ENCODE data around the gene GOT1. TPM values are rescaled to one million over a fixed set of nuclear protein-coding genes. Genes with fewer than 3 reads are reported as not detected.

The GOT1 gene
- total RNA-seq, 1 donor from 2014 or later: 30.1 TPM

- Mint-ChIP-seq H3K36me3 (ENCODE audit: low read depth) (no peaks in the 10 kb centered on the region), H3K27ac (no peak overlapping the region), H3K27me3 (ENCODE audit: low read depth) (peaks cover 4% of the 10 kb centered on the region), H3K9me3 (no peaks in the 10 kb centered on the region), H3K4me3 (ENCODE audit: low read depth) (no peak overlapping the region), H3K4me1 (ENCODE audit: low read depth) (no peaks in the 10 kb centered on the region)
- no peak for DNase-seq (ENCODE audit: low spot score)
- intact Hi-C loops (cut with micrococcal nuclease): no loop called here
These were observed 43.4 kb downstream of the GOT1 start for GRCh38 chr10:99387071-99387470.

- H3K4me1 Mint-ChIP-seq (ENCODE audit: low read depth): no peaks in the 10 kb centered on the region
- H3K4me3 Mint-ChIP-seq (ENCODE audit: low read depth): no peak overlapping the region
These were observed 48.2 kb downstream of the GOT1 start for GRCh38 chr10:99382176-99382575.

GRCh38 chr10:99375426-99375825, 55.0 kb downstream of the GOT1 start:
- Mint-ChIP-seq H3K27me3 (ENCODE audit: low read depth) (peaks cover 26% of the 10 kb centered on the region), H3K27ac (no peak overlapping the region)

More at GRCh38 chr10:99382176-99382575, 48.2 kb downstream of the GOT1 start:
- Mint-ChIP-seq H3K9me3 (no peaks in the 10 kb centered on the region), H3K27ac (no peak overlapping the region), H3K36me3 (ENCODE audit: low read depth) (no peaks in the 10 kb centered on the region), H3K27me3 (ENCODE audit: low read depth) (peaks cover 7% of the 10 kb centered on the region)
- no peak for DNase-seq (ENCODE audit: low spot score)
- intact Hi-C loops (cut with micrococcal nuclease): no loop called here

GRCh38 chr10:99374972-99375371, 55.5 kb downstream of the GOT1 start:
- peaks cover 23% of the 10 kb centered on the region for H3K27me3 Mint-ChIP-seq (ENCODE audit: low read depth)
- intact Hi-C loops (cut with micrococcal nuclease): no loop called here

More at GRCh38 chr10:99375426-99375825, 55.0 kb downstream of the GOT1 start:
- no peak overlapping the region for H3K4me3 Mint-ChIP-seq (ENCODE audit: low read depth)
- H3K4me1 Mint-ChIP-seq (ENCODE audit: low read depth): peaks cover 4% of the 10 kb centered on the region
- intact Hi-C loops (cut with micrococcal nuclease): no loop called here
- no peaks in the 10 kb centered on the region for H3K36me3 Mint-ChIP-seq (ENCODE audit: low read depth)
- no peak for DNase-seq (ENCODE audit: low spot score)
- no peaks in the 10 kb centered on the region for H3K9me3 Mint-ChIP-seq

GRCh38 chr10:99374526-99374925, 55.9 kb downstream of the GOT1 start:
- DNase-seq (ENCODE audit: low spot score): no peak
- H3K36me3 Mint-ChIP-seq (ENCODE audit: low read depth): no peaks in the 10 kb centered on the region
- peaks cover 4% of the 10 kb centered on the region for H3K4me1 Mint-ChIP-seq (ENCODE audit: low read depth)
- H3K4me3 Mint-ChIP-seq (ENCODE audit: low read depth): no peak overlapping the region
- peaks cover 26% of the 10 kb centered on the region for H3K27me3 Mint-ChIP-seq (ENCODE audit: low read depth)
- no peaks in the 10 kb centered on the region for H3K9me3 Mint-ChIP-seq
- intact Hi-C loops (cut with micrococcal nuclease): no loop called here
- H3K27ac Mint-ChIP-seq: no peak overlapping the region

More at GRCh38 chr10:99374972-99375371, 55.5 kb downstream of the GOT1 start:
- no peak for DNase-seq (ENCODE audit: low spot score)
- Mint-ChIP-seq H3K4me3 (ENCODE audit: low read depth) (no peak overlapping the region), H3K9me3 (no peaks in the 10 kb centered on the region), H3K27ac (no peak overlapping the region), H3K4me1 (ENCODE audit: low read depth) (peaks cover 4% of the 10 kb centered on the region), H3K36me3 (ENCODE audit: low read depth) (no peaks in the 10 kb centered on the region)

GRCh38 chr10:99372546-99373271, 57.7 kb downstream of the GOT1 start:
- Mint-ChIP-seq H3K36me3 (ENCODE audit: low read depth) (no peaks in the 10 kb centered on the region), H3K9me3 (no peaks in the 10 kb centered on the region), H3K27ac (no peak overlapping the region), H3K4me1 (ENCODE audit: low read depth) (peaks cover 4% of the 10 kb centered on the region), H3K27me3 (ENCODE audit: low read depth) (peaks cover 36% of the 10 kb centered on the region), H3K4me3 (ENCODE audit: low read depth) (no peak overlapping the region)
- no peak for DNase-seq (ENCODE audit: low spot score)
- intact Hi-C loops (cut with micrococcal nuclease): no loop called here

- Mint-ChIP-seq H3K27me3 (ENCODE audit: low read depth) (peaks cover 40% of the 10 kb centered on the region), H3K4me3 (ENCODE audit: low read depth) (no peak overlapping the region), H3K27ac (no peak overlapping the region), H3K36me3 (ENCODE audit: low read depth) (no peaks in the 10 kb centered on the region), H3K9me3 (no peaks in the 10 kb centered on the region), H3K4me1 (ENCODE audit: low read depth) (peaks cover 4% of the 10 kb centered on the region)
- intact Hi-C loops (cut with micrococcal nuclease): no loop called here
- no peak for DNase-seq (ENCODE audit: low spot score)
These were observed 59.4 kb downstream of the GOT1 start for GRCh38 chr10:99370993-99371392.

GRCh38 chr10:99369551-99369950, 60.9 kb downstream of the GOT1 start:
- no peaks in the 10 kb centered on the region for H3K36me3 Mint-ChIP-seq (ENCODE audit: low read depth)
- intact Hi-C loops (cut with micrococcal nuclease): no loop called here
- H3K27ac Mint-ChIP-seq: no peak overlapping the region
- peaks cover 4% of the 10 kb centered on the region for H3K4me1 Mint-ChIP-seq (ENCODE audit: low read depth)
- no peaks in the 10 kb centered on the region for H3K9me3 Mint-ChIP-seq
- H3K4me3 Mint-ChIP-seq (ENCODE audit: low read depth): no peak overlapping the region
- peaks cover 36% of the 10 kb centered on the region for H3K27me3 Mint-ChIP-seq (ENCODE audit: low read depth)
- DNase-seq (ENCODE audit: low spot score): no peak

- no peaks in the 10 kb centered on the region for H3K9me3 Mint-ChIP-seq
- no peaks in the 10 kb centered on the region for H3K36me3 Mint-ChIP-seq (ENCODE audit: low read depth)
- no peak overlapping the region for H3K27ac Mint-ChIP-seq
- intact Hi-C loops (cut with micrococcal nuclease): no loop called here
- peaks cover 4% of the 10 kb centered on the region for H3K4me1 Mint-ChIP-seq (ENCODE audit: low read depth)
- no peak for DNase-seq (ENCODE audit: low spot score)
- H3K4me3 Mint-ChIP-seq (ENCODE audit: low read depth): no peak overlapping the region
- H3K27me3 Mint-ChIP-seq (ENCODE audit: low read depth): peaks cover 35% of the 10 kb centered on the region
These were observed 61.3 kb downstream of the GOT1 start for GRCh38 chr10:99369126-99369525.

GRCh38 chr10:99368646-99369045, 61.8 kb downstream of the GOT1 start:
- Mint-ChIP-seq H3K4me3 (ENCODE audit: low read depth) (no peak overlapping the region), H3K4me1 (ENCODE audit: low read depth) (peaks cover 4% of the 10 kb centered on the region), H3K27ac (no peak overlapping the region), H3K9me3 (no peaks in the 10 kb centered on the region), H3K27me3 (ENCODE audit: low read depth) (peaks cover 31% of the 10 kb centered on the region), H3K36me3 (ENCODE audit: low read depth) (no peaks in the 10 kb centered on the region)
- intact Hi-C loops (cut with micrococcal nuclease): no loop called here
- DNase-seq (ENCODE audit: low spot score): no peak

- H3K4me1 Mint-ChIP-seq (ENCODE audit: low read depth): peaks cover 4% of the 10 kb centered on the region
- intact Hi-C loops (cut with micrococcal nuclease): no loop called here
- H3K4me3 Mint-ChIP-seq (ENCODE audit: low read depth): no peak overlapping the region
- H3K36me3 Mint-ChIP-seq (ENCODE audit: low read depth): no peaks in the 10 kb centered on the region
- H3K9me3 Mint-ChIP-seq: no peaks in the 10 kb centered on the region
- no peak for DNase-seq (ENCODE audit: low spot score)
- H3K27ac Mint-ChIP-seq: no peak overlapping the region
- peaks cover 23% of the 10 kb centered on the region for H3K27me3 Mint-ChIP-seq (ENCODE audit: low read depth)
These were observed 63.8 kb downstream of the GOT1 start for GRCh38 chr10:99366666-99367065.

- H3K4me1 Mint-ChIP-seq (ENCODE audit: low read depth): no peaks in the 10 kb centered on the region
- intact Hi-C loops (cut with micrococcal nuclease): no loop called here
- H3K9me3 Mint-ChIP-seq: no peaks in the 10 kb centered on the region
- no peaks in the 10 kb centered on the region for H3K36me3 Mint-ChIP-seq (ENCODE audit: low read depth)
- DNase-seq (ENCODE audit: low spot score): no peak
- no peak overlapping the region for H3K4me3 Mint-ChIP-seq (ENCODE audit: low read depth)
- no peak overlapping the region for H3K27ac Mint-ChIP-seq
- peaks cover 19% of the 10 kb centered on the region for H3K27me3 Mint-ChIP-seq (ENCODE audit: low read depth)
These were observed 64.7 kb downstream of the GOT1 start for GRCh38 chr10:99365736-99366135.

GRCh38 chr10:99365311-99365710, 65.1 kb downstream of the GOT1 start:
- peaks cover 17% of the 10 kb centered on the region for H3K27me3 Mint-ChIP-seq (ENCODE audit: low read depth)
- H3K4me1 Mint-ChIP-seq (ENCODE audit: low read depth): no peaks in the 10 kb centered on the region
- H3K27ac Mint-ChIP-seq: no peak overlapping the region
- H3K9me3 Mint-ChIP-seq: no peaks in the 10 kb centered on the region
- no peaks in the 10 kb centered on the region for H3K36me3 Mint-ChIP-seq (ENCODE audit: low read depth)
- H3K4me3 Mint-ChIP-seq (ENCODE audit: low read depth): no peak overlapping the region
- intact Hi-C loops (cut with micrococcal nuclease): no loop called here
- DNase-seq (ENCODE audit: low spot score): no peak
